HepG2 (cell line): ENCODE data around the gene STKLD1. TPM values are rescaled to one million over a fixed set of nuclear protein-coding genes. Genes with fewer than 3 reads are reported as not detected.

Experiments used
- ATAC-seq: fragments of 200-7000 bp; cut with Tn5 transposase; 3 replicates; pipeline ENCODE4 v1.9.1; 2020; ENCODE audit warnings: mild to moderate bottlenecking, moderate library complexity
- BruUV-seq: library from RNA; stranded (reverse); fragments of 400-500 nt; replicated peaks from 2 replicates; lab custom pipeline; 2021; lab: Mats Ljungman, UMichigan
- CTCF ChIA-PET: fragments of 300-600 bp; formaldehyde crosslinking; extraction: SDS; loops from one replicate; lab custom pipeline; 2021; ENCODE audit warnings: low total read pairs, inconsistent platforms, low intra/inter-chr PET ratio; lab: Yijun Ruan, JAX
- POLR2A ChIA-PET: fragments of 350-600 bp; sonication (Branson Sonifier 250); formaldehyde crosslinking; loops from one replicate; lab custom pipeline; 2020; ENCODE audit warnings: antibody characterized with exemption, inconsistent platforms; lab: Yijun Ruan, JAX
- DNase-seq: peaks from one replicate; pipeline ENCODE4 v3.0.0-alpha.2; 2015; ENCODE audit warnings: low spot score
- FAIRE-seq: peaks from 3 replicates; lab custom pipeline; 2011; peaks lifted over from hg19 to GRCh38; lab: Jason Lieb, UNC
- H2AFZ ChIP-seq: one replicate; pipeline ENCODE4 v1.6.1; 2011; ENCODE audit warnings: low read length, inconsistent platforms
- H3K27ac ChIP-seq: fragments of 300-600 bp; 3 replicates; pipeline ENCODE4 v1.8.0; 2011; ENCODE audit warnings: mixed run types, mild to moderate bottlenecking, mixed read lengths, low read length, inconsistent platforms; ENCODE audit not compliant: insufficient read depth; ENCODE audit errors: extremely low read length
- H3K27me3 ChIP-seq, 2 experiments: fragments of 200-600 bp in 1 of 2; 2 replicates in 1 of 2; 3 replicates in 1 of 2; pipeline versions ENCODE4 v1.6.0 to v1.8.0; 2011; ENCODE audit warnings: low read length in 2 of 2, mild to moderate bottlenecking in 2 of 2, moderate library complexity in 2 of 2, inconsistent platforms in 1 of 2; ENCODE audit not compliant: insufficient read depth in 2 of 2, control insufficient read depth in 1 of 2
- H3K36me3 ChIP-seq, 2 experiments: fragments of 200-600 bp in 1 of 2; replicated peaks in 1 of 2; 2 replicates in 1 of 2; 3 replicates in 1 of 2; pipeline versions ENCODE4 v1.5.1 to v1.8.0; 2011; ENCODE audit warnings: low read length in 2 of 2, inconsistent platforms in 1 of 2; ENCODE audit not compliant: insufficient read depth in 2 of 2, control insufficient read depth in 1 of 2
- H3K4me1 ChIP-seq: 2 replicates; pipeline ENCODE4 v1.5.1; 2012; ENCODE audit warnings: low read length, inconsistent platforms; ENCODE audit not compliant: insufficient read depth
- H3K4me2 ChIP-seq: 2 replicates; pipeline ENCODE4 v1.6.0; 2011; ENCODE audit warnings: low read depth, low read length, inconsistent platforms
- H3K4me3 ChIP-seq, 3 experiments: fragments of 200-600 bp in 1 of 3; sonication (generic), shearing (Covaris generic) in 1 of 3; replicated peaks in 1 of 3; 2 replicates each; pipeline ENCODE4 v1.5.1; 2011 to 2016; ENCODE audit warnings: low read length in 3 of 3, inconsistent platforms in 2 of 3, low read depth in 2 of 3, mild to moderate bottlenecking in 2 of 3, control low read depth in 1 of 3, mixed read lengths in 1 of 3; ENCODE audit not compliant: insufficient read depth in 1 of 3
- H3K79me2 ChIP-seq: one replicate; pipeline ENCODE4 v1.6.1; 2011; ENCODE audit warnings: low read length, inconsistent platforms; ENCODE audit not compliant: insufficient read depth
- H3K9ac ChIP-seq: 2 replicates; pipeline ENCODE4 v1.6.0; 2011; ENCODE audit warnings: mild to moderate bottlenecking, low read depth, low read length, inconsistent platforms; ENCODE audit not compliant: insufficient read depth
- H3K9me3 ChIP-seq: 2 replicates; pipeline ENCODE4 v1.5.1; 2012; ENCODE audit warnings: mild to moderate bottlenecking, low read length
- H4K20me1 ChIP-seq: 2 replicates; pipeline ENCODE4 v1.6.0; 2011; ENCODE audit warnings: inconsistent platforms, mild to moderate bottlenecking, low read length, moderate library complexity; ENCODE audit not compliant: insufficient read depth
- ASH2L ChIP-seq: fragments of 300-600, 200-600 bp; sonication (generic); IDR thresholded peaks from 2 replicates; pipeline ENCODE4 v1.7.0; 2017; ENCODE audit warnings: low read depth, mild to moderate bottlenecking, moderate library complexity, mixed read lengths, low read length; ENCODE audit not compliant: insufficient read length
- ETV5 ChIP-seq: IDR thresholded peaks from 2 replicates; pipeline ENCODE4 v1.6.1; 2018; ENCODE audit warnings: missing biosample characterization, missing genetic modification reagents, inconsistent platforms, borderline replicate concordance
- HOXA3 ChIP-seq: sonication (generic); formaldehyde crosslinking; IDR thresholded peaks from 2 replicates; pipeline ENCODE4 v1.5.0; 2020; ENCODE audit warnings: missing genetic modification reagents
- MAFF ChIP-seq: IDR thresholded peaks from 2 replicates; pipeline ENCODE4 v1.6.1; 2011; ENCODE audit warnings: low read depth, low read length, improper control_type of control experiment
- MAZ ChIP-seq, 2 experiments: sonication (generic) in 1 of 2; formaldehyde crosslinking in 1 of 2; IDR thresholded peaks; 2 replicates each; pipeline versions ENCODE4 v1.5.0 to v1.6.1; 2012 to 2020; ENCODE audit warnings: low read depth in 2 of 2, mild to moderate bottlenecking in 2 of 2, borderline replicate concordance in 1 of 2, improper control_type of control experiment in 1 of 2, low read length in 1 of 2, missing genetic modification reagents in 1 of 2, moderate library complexity in 1 of 2
- POGK ChIP-seq: sonication (generic); formaldehyde crosslinking; conservative IDR thresholded peaks from 2 replicates; pipeline ENCODE4 v1.8.0; 2022; ENCODE audit warnings: mild to moderate bottlenecking, moderate library complexity, missing genetic modification reagents
- POLR2AphosphoS2 ChIP-seq: IDR thresholded peaks from 2 replicates; pipeline ENCODE4 v1.6.1; 2011; ENCODE audit warnings: low read depth, low read length, improper control_type of control experiment
- RBM39 ChIP-seq: fragments of 200-400 bp; formaldehyde crosslinking; IDR thresholded peaks from one replicate; pipeline ENCODE4 v1.6.1; 2018; ENCODE audit warnings: antibody characterized with exemption, mild to moderate bottlenecking, low read depth, low read length; ENCODE audit not compliant: poor library complexity, severe bottlenecking
- SP1 ChIP-seq, 2 experiments: fragments of 450-650 bp in 1 of 2; sonication (generic) in 1 of 2; formaldehyde crosslinking in 1 of 2; IDR thresholded peaks; 2 replicates each; pipeline versions ENCODE4 v1.4.0 to v1.6.1; 2016 to 2020; ENCODE audit warnings: missing genetic modification reagents in 1 of 2
- SRSF9 ChIP-seq: fragments of 200-400 bp; formaldehyde crosslinking; IDR thresholded peaks from 2 replicates; pipeline ENCODE4 v1.6.1; 2018; ENCODE audit warnings: borderline replicate concordance, mild to moderate bottlenecking, low read depth, low read length; ENCODE audit not compliant: insufficient read depth, poor library complexity, severe bottlenecking
- TMF1 ChIP-seq: sonication (generic); formaldehyde crosslinking; IDR thresholded peaks from 2 replicates; pipeline ENCODE4 v1.8.1; 2022; ENCODE audit warnings: low read depth, missing genetic modification reagents
- ZFY ChIP-seq: sonication (generic); formaldehyde crosslinking; IDR thresholded peaks from 2 replicates; pipeline ENCODE4 v1.4.0; 2020; ENCODE audit warnings: missing genetic modification reagents
- ZNF296 ChIP-seq: sonication (generic); formaldehyde crosslinking; conservative IDR thresholded peaks from 2 replicates; pipeline ENCODE4 v1.5.0; 2020; ENCODE audit warnings: mild to moderate bottlenecking, missing genetic modification reagents
- ZNF468 ChIP-seq: sonication (generic); formaldehyde crosslinking; IDR thresholded peaks from 2 replicates; pipeline ENCODE4 v1.8.0; 2022; ENCODE audit warnings: mild to moderate bottlenecking, moderate library complexity, missing genetic modification reagents
- whole genome bisulfite sequencing: methylation state at CpG from one replicate; pipeline ENCODE4 v1.1.6; 2017; ENCODE audit warnings: low lambda C conversion rate; 5-methylcytosine and 5-hydroxymethylcytosine counted together
- in situ Hi-C: cut with HindIII; loops from 2 replicates; pipeline ENCODE4 v1.10.0; 2017; ENCODE audit warnings: low pct_unique_long_range_greater_than_20kb; ENCODE audit not compliant: extremely low pct_ligation_motif_present
- intact Hi-C: fragments of 100-400 bp; cut with micrococcal nuclease; formaldehyde crosslinking; loops from one replicate; pipeline ENCODE4 v1.10.0; 2022; ENCODE audit not compliant: unreplicated experiment
- polyA plus RNA-seq, 8 experiments: library from polyadenylated mRNA; depleted of rRNA in 3 of 8; stranded (reverse) in 7 of 8; unstranded in 1 of 8; fragments of >200 nt; fragmentation: Illumina TruSeq in 4 of 8; extraction: Trizol in 4 of 8; gene quantifications; 2 replicates each; pipeline versions ENCODE4 v1.2.1 to v1.2.3, GENCODE V29; 2011 to 2016; ENCODE audit warnings: low read depth in 4 of 8, missing spikeins in 1 of 8, mixed read lengths in 1 of 8; ENCODE audit not compliant: insufficient read depth in 1 of 8
- total RNA-seq, 5 experiments: library from RNA; depleted of rRNA; stranded (reverse); fragments of >200 nt; fragmentation: Illumina TruSeq; extraction: Trizol; gene quantifications; 2 replicates each; pipeline ENCODE4 v1.2.3, GENCODE V29; 2016; ENCODE audit warnings: low read depth in 1 of 5

The STKLD1 gene
- total and polyA plus RNA-seq, 2 of the 13 experiments (the other 11 are each of a cell fraction or from before 2014, with no cell fraction given) = 1.5 to 2.2 TPM

- ATAC-seq (no peak), FAIRE-seq (no peak), DNase-seq (no peak)
- Histone ChIP-seq H3K4me2 (no peak overlapping the region), H3K27ac (no peak overlapping the region), H3K36me3 (no peaks in the 10 kb centered on the region), H3K27me3 (no peaks in the 10 kb centered on the region; a peak in 1 of 5 replicates), H3K9ac (no peak overlapping the region), H3K4me1 (peaks cover 25% of the 10 kb centered on the region)
- POLR2A ChIA-PET = interaction anchor here (1.8 kb wide), 1 partner anchor 30 kb away, joined by 9 read pairs; the partner anchor contains the start of gene CACFD1
- in situ Hi-C loops = no loop called here
- 73% methylated on average over 18 of the region's 18 CpGs for WGBS
- CTCF ChIA-PET = no interaction called here
- no TSS peak for BruUV-seq
- TF ChIP-seq MAZ (IDR thresholded peaks at IDR 0.05; ENCODE audit: borderline replicate concordance, low read depth, low read length) = no peak
- 0 out of 2 replicates have a peak, but pooled peaks have one; percentile 12 for TF ChIP-seq MAZ (CRISPR knock-in tag; IDR thresholded peaks at IDR 0.05; ENCODE audit: low read depth)
- no peak for TF ChIP-seq SP1 (IDR thresholded peaks at IDR 0.05)
- TF ChIP-seq SP1 (CRISPR knock-in tag; IDR thresholded peaks at IDR 0.05) = no peak
- no peak for TF ChIP-seq ETV5
- TF ChIP-seq RBM39 = no peak
- no peak for TF ChIP-seq SRSF9
- TF ChIP-seq TMF1 (CRISPR knock-in tag) = 0 out of 2 replicates have a peak, but pooled peaks have one; percentile 9
- TF ChIP-seq ASH2L = no peak
- TF ChIP-seq HOXA3 (CRISPR knock-in tag) = no peak
- TF ChIP-seq POLR2AphosphoS2 = no peak
- peak; percentile 4; the same call in 1 of the 2 replicates for TF ChIP-seq ZFY (CRISPR knock-in tag)
- no peak for TF ChIP-seq POGK (CRISPR knock-in tag)
- no peak for TF ChIP-seq MAFF
- TF ChIP-seq ZNF296 (CRISPR knock-in tag) = no peak
- TF ChIP-seq ZNF468 = no peak
- TF ChIP-seq, all 625 proteins: peak for 3
- Histone ChIP-seq H2AFZ (no peak overlapping the region), H3K4me3 (no peak overlapping the region; a peak in 1 of 6 replicates), H4K20me1 (no peaks in the 10 kb centered on the region), H3K9me3 (no peaks in the 10 kb centered on the region), H3K79me2 (no peaks in the 10 kb centered on the region)
- intact Hi-C loops = no loop called here
These were observed 53.0 kb downstream of the STKLD1 start for GRCh38 chr9:133429214-133429613.
